Stimulated activated CD4-positive, alpha-beta T cell treated with anti-CD3 and anti-CD28 coated beads, TNF-alpha, amount 100 ng/mL, for 48 hours (primary cell): ENCODE measurements around the gene PRR33.
"Not testable (repeated sequence)": the region's sequence is repeated elsewhere in the genome, so short reads cannot be mapped to it uniquely, and the experiment has no call there.

Source experiments
- DNase-seq, 3 donors: peaks; one replicate each; pipeline ENCODE4 v3.0.0-alpha.2; 2020; ENCODE audit warnings: low read depth in 3 of 3

Gene PRR33

DNA sequence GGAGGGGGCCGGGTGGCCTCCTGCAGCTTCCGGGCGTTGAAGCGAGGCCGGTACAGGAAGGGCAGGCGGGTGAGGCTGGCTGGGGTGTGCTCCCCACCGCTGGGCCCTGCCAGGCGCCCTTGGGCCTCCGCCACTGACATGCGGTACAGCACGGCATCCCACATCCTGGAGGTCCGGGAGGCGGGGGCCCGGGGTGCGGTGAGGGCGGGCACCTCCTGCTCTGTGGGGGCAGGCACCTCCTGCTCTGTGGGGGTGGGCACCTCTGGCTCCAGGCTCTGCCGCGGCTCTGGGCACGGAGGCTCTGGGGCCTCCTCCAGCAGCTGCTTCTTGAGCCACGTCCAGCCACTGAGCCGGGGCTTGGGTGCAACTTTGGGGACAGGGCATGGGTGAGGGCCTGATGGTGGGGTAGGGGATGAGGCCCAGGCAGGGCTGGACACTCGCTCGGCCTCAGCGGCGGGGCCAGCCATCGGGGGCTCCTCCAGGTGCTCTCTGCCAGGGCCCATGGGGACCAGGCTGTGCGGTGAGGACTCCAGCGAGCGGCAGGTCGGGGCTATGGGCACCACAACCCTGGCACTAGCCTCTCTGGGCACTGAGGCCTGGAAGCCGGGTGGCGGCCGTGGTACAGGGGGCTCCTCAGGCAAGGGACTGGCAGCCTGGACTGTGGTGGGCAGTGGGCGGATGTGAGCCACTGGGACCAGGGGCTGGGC is 2.3 kb downstream of the PRR33 start:
- peak; percentile 26 to 54 (median 49) for DNase-seq

DNA sequence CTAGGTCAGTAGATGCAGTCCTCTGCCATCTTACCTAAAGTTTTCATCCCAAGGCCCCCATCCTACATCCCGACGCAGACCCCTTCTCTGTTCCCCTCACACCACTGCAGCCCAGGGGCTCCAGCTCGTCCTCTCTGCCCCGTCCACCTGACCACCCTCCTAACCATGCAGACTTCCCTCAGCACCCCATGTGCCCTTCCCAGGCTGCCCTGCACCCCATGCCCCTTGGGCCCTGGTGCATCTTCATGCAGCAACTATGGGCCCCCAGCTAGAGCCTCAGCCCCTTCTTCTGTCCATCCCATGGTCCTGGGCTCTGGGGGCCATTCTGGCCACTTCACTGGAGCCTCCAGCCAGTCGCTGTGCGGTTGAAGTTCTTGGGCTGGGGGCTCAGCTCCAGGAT is 2.9 kb downstream of the PRR33 start:
- DNase-seq: no peak

DNA sequence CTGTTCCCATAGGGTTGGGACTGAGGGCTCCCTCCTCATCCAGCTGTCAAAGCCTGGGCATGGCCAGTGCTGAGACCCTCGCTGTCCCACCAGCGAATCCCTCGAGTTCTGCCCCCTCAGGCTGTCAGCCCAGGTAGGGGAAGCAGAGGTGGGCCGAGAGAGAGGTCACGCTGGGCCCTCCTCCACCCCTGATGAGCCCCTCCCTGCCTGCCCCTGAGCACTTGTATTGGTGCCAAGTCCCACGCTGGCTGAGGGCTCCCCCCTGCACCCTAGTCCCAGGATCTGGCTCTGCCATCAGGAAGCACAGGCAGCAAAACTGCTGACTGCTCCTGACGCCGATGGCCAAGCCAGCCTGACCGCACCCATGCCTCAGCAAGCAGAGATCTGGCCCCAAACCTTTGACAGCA is 3.3 kb downstream of the PRR33 start:
- DNase-seq: no peak

DNA sequence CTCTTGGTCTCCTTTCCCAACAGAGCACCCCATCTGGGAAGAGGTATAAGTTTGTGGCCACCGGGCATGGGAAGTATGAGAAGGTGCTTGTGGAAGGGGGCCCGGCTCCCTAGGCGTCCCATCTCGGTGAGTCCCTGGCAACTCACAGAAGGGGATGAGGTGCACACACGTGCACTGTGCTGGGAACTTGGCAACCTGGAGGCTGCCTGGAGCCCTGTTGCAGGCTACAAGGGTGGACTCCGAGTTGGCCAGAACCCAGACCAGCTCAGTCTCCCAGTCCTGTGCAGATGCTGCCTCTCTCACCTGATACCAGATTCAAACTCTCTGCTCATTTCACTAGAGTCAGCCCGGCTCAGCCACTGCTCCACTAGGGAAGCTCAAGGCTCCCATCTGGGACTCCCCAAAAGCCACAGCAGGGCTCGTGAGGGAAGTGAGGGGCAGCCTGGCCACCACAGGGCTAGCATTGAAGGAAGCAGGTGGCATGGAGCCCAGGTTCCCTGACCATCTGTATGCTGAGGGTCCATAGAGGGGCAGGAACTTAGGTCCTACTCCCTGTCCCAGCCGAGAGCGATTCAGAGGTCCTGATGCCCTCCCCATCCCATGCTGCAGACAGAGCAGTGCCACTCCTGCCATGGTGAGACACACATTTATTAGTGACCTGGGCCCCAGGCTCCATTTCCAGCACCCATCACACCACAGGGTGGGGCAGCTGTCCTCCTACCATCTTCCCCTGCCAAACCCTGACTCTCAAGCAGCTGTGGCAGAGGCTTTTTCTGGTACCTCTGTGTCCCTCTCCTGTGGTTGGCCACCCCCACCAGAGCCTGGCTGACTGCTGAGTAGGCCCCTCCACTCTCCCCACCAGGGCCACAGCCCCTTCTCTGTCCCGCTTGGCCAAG is 4.0 kb downstream of the PRR33 start:
- no peak for DNase-seq

DNA sequence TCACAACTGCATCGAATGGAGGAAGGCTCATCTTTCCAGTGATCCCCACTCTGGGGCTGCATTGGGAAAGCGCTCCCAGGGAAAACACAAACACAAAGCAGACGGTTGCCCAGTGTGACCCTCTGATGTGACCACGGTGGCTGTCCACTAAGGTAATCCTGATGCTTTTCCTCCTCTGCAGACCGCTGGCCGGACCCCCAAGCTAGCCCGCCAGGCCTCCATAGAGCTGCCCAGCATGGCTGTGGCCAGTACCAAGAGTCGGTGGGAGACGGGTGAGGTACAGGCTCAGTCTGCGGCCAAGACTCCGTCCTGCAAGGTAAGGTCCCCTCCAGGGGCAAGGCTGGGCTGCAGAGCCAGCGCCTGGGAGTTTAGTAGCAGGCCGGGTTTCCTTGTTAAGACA is 5.1 kb downstream of the PRR33 start:
- DNase-seq: not testable (repeated sequence)

DNA sequence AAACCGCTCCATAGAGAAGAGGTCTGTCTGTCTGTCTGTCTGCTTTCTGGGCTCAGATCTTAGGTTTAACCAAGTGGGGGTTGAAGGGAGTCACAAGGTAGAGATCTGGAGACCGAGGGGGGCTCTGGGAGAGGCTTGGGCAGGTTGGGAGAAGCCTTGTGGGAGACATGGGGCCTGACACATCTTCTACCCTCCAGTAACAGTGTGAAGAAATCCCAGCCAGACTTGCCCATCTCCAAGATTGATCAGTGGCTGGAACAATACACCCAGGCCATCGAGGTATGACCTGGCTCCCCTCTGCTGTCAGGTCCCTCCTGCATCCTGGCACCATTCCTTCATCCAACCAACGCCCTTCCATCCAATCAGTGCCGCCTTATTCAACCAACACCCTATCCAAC is 7.4 kb downstream of the PRR33 start:
- no peak for DNase-seq

DNA sequence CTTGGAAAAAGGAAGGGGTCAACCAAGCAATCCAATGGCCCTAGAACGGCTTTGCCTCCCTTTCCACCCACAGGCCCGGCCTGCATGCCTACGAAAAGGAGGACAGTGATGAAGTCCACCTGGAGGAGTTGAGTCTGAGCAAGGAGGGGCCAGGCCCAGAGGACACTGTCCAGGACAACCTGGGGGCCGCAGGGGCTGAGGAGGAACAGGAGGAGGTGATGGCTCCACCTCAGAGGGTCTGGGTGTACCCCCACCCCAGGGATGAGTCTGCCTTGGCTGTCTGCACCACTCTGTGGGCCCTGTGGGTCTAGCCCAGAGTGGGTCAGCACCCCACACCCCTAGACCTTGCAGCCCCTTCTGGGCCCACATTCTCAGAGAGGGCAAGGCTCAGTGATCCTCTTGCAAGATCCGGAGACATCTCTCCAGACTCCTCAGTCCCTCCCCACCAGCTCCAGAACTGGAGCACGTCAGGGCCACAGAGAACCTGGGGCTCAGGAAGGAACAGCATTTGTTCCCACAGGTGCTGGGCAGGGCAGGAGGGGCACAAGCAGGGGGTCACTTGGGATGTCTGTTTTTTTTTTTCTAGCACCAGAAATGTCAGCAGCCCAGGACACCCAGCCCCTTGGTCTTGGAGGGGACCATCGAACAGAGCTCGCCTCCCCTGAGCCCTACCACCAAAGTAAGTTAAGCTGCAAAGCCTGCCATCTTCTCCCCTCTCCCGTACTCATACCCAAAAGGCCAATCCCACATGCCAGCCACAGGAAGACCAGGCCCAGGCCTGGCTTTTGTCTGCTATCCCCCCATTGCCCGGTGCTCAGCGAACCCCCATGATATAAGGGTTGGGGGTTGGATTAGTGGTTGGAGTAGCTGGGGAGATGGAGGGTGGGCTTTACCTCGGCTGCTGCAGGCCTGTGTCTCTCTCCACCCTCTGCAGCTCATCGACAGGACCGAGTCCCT is 8.1 kb downstream of the PRR33 start:
- no peak for DNase-seq

DNA sequence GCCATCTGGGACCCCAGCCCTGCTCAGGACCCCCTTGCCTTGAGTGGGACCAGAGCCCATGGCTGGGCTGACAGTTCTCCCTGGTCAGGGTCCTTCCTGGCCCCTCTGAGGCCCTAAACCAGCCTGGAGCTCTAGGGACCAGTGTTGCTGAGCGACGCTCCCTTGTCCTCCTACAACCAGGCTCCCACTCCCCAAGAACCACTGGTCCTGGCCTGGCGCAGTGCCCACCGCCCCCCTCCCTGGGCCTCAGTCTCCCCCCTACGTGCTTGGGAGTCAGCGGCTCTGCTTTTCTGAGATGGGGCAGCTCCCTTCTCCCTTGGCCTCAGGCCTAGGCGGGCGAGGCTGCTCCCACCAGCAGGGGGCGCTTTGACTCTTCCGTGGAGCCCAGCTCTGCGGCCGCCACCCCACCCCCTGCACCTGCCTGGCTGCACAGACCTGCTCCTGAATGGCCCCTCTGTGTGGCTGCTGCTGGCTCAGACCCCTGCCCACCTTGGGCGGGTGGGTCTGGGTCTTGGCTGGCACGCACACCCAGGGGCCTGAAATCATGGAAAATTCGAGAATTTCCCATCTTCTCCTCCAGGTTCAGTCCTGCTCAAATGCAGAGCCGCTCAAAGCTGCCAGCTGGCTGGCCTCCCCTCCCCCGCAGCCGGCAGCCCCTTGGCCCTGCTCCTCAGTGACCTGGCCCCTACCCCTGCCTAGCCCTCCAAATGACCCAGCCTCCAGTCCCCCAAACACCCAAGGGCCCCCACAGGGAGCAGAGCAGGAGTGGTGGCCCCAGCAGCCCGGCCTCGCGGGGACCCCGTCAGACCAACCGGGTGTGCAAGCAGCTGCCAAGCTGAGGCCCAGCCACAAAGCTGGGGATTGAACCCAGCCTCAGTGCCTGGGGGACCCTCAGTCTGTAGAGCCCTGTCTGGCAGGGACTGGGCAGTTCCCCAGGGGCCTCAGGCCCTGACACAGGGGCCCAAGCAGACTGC is 9.1 kb downstream of the PRR33 start:
- peak; percentile 61 to 82 (median 63) for DNase-seq

DNA sequence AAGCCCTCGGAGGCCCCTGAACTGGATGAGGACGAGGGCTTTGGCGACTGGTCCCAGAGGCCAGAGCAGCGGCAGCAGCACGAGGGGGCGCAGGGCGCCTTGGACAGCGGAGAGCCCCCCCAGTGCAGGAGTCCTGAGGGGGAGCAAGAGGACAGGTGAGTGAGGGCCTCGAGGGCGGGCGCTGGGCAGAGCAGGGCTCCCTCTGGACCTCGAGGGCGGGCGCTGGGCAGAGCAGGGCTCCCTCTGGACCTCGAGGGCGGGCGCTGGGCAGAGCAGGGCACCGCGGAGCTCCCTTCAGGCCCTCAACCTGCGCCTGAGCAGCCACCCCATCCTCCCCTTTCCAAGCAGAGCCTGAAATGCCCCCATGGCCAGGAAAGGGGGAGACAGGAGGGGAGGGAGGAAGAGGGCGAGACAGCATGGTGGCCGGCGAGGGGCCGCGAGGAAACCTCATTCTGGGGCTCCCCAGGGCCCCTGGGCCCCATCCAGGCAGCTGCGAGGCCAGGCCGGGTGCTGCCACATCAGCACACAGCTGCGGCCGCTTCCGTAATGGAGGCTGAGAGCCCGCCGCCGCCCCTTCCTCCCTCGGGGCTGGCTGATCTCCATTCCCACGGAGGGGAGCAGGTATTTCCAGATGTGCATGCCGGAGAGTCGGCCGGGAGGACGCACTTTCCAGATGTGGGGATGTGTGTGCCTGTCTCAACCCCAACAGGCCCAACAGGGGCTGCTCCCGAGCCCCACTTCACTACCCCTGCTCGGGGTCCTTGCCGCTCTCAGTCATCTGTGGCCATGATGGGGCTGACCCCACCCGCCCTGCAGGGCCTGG is 10.0 kb downstream of the PRR33 start:
- no peak for DNase-seq

DNA sequence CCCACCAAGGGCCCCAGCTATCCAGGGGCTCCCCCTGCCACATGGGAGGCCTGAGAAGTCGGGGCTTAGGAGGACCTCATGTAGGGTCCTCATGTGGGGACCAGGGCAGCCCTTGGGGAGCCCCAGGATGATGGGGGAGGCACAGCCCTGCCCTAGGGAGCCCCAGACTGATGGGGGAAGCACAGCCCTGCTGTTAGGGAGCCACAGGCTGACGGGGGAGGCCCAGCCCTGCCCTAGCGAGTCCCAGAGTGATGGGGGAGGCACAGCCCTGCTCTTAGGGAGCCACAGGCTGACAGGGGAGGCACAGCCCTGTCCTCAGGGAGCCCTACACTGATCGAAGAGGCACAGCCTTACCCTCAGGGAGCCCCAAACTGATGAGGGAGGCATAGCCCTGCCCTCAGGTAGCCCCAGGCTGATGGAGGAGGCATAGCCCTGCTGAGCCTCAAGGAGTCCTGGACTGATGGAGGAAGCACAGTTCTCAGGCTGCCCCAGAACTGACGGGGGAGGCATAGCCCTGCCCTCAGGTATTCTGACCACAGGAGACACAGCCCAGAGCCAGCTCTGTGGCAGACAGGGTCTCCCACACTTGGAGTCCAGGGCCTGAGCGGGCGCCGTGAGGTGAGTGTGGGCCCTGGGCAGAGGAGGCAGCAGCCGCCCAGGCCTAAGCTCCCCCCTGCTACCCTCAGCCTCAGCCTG is 10.8 kb downstream of the PRR33 start:
- no peak for DNase-seq

DNA sequence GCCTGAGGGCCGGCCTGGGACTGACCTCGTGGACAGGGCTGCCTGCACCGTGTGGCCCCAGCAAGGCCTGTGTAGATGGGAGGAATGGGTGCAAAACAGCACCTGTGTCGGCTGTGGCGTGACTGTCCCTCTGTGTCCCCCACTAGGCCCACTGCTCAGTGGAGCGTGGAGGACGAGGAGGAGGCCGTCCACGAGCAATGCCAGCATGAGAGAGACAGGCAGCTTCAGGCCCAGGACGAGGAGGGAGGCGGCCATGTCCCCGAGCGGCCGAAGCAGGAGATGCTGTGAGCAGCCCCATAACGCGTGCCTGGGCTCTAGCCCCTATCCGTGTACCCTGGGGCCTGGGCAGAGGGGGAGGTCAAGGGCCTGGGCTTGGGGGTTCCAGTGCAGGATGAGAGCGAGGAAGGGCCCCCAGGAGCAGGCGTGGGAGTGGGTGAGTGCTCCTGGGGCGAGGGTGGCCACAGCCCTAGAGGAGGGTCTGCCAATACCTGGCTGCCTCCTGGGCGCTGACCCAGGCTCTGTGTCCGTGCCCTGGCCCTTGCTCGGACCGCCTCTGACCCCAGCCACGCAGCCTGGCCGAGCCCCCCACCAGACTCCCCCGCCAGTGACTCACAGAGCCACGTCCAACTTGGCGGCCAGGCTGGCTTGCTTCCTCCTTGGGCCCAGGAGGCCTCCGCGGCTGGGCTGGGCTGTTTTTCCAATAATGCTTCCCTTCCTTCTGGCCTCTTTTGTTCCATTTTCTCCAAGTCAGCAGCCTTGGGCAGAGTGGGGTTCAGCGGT is 11.6 kb downstream of the PRR33 start:
- DNase-seq: no peak

DNA sequence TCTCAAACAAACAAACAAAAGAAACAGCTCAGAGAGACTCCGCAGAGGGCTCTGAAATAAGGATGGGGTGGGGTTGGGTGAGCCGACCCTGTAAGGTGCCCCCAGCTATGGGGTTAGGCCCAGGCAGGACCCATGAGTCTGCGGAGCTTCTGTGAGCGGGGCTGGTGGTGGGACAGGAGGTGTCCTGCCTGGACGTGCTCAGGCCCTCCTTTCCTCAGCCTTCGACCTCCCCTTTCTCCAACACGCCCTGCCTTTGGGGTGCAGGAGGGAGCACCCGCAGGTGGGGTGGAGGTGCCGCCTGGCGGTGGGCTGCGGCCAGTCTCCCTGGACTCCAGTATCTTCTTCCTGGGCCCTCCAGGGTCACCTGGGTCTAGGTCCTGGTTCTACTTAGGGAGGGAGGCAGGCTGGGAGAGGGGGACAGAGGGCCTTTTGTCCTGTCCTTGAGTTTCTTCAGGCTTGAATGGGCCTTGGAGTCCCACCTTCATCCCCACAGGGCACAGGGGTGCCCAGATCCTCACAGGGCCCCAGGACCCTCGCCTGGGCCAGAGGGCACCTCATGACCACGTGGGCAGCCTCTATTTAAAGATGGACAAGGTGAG is 12.3 kb downstream of the PRR33 start:
- no peak for DNase-seq

DNA sequence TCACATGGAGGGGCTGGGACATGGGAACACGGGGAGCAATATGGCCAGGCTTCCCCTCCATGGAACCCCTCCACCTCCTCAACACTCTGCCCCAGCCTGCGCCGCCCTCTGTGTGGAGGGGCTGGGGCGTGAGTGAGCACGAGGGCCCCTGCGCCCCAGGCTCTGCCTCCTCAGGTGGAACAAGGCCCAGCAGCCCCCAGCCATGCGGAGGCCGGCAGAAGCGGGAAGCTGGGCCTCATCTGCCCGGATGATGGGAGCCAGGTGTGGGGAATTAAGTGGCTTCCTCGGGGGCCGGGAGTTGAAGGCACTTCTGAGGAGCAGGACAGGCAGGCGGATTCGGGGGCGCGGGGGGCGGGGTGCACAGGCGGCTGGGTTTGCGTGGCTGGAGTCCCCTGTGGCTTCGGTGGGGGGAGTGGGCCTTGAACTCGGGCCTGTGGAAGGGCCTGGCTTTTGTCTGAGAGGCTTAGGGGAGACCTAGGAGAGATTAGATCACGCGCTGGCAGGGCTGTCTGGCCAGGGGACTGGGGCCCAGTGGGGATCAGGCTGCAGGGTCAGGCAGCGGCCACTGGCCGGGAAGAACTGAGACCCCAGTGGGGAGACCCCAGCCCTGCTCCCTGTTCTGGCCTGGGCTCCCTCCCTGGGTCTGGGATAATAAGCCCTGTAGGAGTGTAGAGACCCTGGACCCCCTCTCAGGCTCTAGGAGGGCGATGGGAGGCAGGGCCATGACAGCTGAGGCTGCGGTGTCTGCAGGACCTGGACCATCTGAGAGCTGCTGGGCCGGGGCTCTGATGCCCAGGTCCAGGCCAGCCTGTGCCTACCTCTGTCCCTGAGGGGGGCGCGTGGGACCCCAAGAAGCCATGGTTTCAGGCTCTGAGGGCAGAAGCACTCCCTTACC is 13.3 kb downstream of the PRR33 start:
- DNase-seq: no peak

DNA sequence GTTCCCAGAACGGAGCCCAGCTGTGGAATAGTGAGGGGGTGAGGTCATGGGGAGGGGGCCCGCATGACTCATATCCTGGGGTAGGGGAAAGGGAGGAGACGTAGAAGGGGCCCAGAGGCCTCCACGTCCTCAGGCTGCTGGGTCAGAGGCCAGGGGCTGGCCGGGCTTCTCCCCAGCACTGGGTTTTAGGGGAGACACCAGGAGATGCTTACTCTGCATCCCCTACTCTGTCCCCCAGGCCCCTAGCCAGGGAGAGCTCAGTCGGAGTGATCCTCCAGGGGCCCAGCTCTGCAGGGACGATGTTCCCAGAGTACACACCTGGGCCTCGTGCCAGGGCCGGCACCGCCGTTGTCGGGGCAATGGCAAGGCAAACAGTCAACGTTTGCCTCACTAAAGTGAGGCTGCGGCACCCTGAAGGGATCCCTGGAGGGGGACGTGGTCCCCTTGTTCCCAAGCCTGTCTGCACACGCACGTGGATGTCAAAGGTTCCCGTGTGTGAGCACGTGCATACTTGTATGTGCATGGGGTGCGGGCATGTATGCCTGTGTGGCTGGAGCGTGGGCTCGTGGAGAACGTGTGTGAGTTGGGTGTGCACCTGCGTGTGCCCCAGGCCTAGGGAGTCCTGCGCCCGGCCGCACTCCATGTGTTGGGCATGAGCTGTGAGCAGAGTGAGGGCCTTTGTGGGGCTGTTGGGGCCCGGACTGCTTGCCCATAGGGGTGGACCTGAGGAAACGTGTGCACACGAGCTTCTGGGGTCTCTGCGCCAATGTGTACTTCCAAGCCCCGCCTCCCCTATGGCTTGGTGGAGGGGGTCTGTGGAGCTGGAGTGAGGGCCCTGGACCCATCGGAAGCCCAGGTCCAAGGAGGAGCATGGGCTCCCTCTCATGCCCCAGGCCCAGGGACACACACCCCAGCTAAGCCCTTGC is 14.2 kb downstream of the PRR33 start:
- no peak for DNase-seq

DNA sequence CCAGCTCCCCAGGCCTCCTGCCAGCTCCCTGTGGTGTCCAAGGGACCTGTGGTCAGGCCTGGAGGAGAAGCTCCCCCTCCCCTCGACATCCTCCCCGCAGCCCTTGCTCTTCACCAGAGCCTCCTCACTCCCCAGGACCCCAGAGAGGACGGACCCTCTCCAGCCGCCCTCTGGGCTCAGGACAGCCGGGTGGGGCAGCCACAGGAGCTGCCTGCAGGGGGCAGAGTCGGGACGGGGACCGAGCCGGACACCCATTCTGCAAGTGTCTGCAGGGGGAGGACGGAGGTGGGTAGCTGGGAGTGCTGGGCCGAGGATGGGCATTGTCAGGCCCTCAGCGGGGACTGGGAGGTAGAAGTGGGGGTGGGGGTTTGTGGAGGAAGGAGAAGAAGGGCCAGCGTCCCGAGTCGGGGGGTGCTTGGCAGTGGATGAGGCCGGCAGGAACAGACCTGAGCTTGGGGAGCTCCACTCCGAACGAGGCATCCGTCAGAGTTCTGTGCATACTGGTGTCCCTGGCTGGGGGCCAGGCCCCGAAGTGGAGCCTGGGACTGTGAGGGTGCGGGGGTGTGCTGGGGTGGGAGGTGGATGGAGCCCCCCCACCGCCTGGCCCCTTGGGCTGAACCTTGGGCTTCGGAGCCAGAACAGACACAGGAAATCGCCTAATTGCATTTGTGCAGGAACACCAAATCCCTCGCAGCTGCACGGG is 15.2 kb downstream of the PRR33 start:
- no peak for DNase-seq
